Cardiac fibroblast (primary cell): ENCODE measurements around the gene CYYR1.

Experiments used
- DNase-seq, 2 donors: peaks; one replicate each; pipeline versions ENCODE4 v3.0.0 to v3.0.0-alpha.2; 2010; ENCODE audit warnings: low read depth in 2 of 2
- H3K4me3 ChIP-seq, 2 donors: replicated peaks in 1 of 2; 1 replicate in 1 of 2; 2 replicates in 1 of 2; pipeline ENCODE4 v1.5.1; 2011; ENCODE audit warnings: low read depth in 2 of 2, low read length in 2 of 2, mild to moderate bottlenecking in 2 of 2, moderate library complexity in 1 of 2
- CTCF ChIP-seq: IDR thresholded peaks from one replicate; pipeline ENCODE4 v1.5.1; 2011; ENCODE audit warnings: low read depth, mild to moderate bottlenecking, low read length, inconsistent platforms

The CYYR1 gene

GRCh38 chr21:26555540-26556146 lies 17.4 kb downstream of the CYYR1 start:
- no peak for TF ChIP-seq CTCF
- H3K4me3 ChIP-seq, result no peak overlapping the region
- DNase-seq, result no peak

GRCh38 chr21:26554365-26554764 lies 18.7 kb downstream of the CYYR1 start:
- no peak for DNase-seq
- H3K4me3 ChIP-seq, result no peak overlapping the region
- TF ChIP-seq CTCF, result no peak

DNA sequence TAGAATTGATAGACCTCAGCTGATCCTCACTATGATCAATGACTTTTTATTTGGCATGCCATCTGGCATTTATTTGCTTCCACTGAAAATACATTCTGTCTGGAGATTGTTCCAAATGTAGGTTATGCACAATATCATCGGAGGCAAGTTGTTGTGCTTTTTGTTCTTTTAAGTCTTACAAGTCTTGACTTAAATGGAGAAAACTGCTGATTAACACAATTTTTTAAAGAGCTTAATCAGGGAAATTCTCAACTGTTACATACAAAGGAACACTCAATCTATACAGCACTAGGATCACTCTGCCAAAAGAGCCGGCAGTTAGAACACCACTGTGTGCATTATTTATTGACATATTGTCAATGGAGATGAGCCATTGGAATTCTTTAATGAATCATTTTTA lies 19.2 kb downstream of the CYYR1 start:
- DNase-seq, result no peak
- TF ChIP-seq CTCF, result no peak
- H3K4me3 ChIP-seq, result no peak overlapping the region

DNA sequence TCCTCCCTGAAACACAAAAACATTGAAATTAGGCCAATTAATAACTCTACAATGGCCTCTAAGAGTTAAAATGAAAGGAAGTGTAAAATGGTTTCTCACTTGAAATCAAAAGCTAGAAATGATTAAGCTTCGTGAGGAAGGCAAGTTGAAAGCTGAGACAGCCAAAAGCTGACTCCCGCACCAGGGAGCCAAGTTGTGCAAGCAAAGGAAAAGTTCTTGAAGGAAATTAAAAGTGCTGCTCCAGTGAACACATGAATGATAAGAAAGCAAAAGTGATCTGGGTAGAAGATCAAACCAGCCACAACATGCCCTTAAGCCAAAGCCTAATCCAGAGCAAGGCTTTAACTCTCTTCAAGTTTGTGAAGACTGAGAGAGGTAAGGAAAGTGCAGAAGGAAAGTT lies 22.8 kb downstream of the CYYR1 start:
- H3K4me3 ChIP-seq, result no peak overlapping the region
- no peak for TF ChIP-seq CTCF
- DNase-seq, result no peak

DNA sequence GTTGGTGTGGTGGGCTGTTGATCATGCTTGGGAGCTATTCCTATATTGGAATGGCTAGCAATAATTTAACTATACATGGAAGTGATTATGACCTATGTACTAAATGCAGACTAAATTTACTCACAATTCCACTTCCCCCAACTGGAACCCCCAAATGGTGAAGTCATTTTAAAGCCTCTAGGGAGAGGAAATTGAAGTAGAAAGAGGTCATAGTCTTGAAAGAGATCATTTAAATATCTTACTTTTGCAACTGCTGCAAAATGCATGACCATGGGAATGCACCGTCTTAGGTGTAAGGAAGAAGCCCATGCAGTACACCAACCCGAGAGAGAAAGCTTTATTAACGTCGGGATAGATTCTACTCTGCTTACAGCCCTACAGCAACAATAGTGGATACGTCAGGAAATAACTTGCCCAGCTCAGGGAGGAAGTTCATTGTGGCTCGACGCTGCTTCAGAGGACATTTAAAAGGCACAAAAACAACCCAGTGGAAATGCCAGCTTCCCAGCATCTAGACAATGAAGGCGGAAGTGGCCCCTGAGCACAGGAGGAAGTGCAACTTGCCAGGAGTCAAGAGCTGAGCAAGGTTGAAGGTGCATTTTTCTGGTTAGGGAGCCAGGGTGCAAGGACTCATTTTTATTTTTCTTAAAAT lies 26.5 kb downstream of the CYYR1 start:
- DNase-seq, result no peak
- H3K4me3 ChIP-seq, result no peak overlapping the region

DNA sequence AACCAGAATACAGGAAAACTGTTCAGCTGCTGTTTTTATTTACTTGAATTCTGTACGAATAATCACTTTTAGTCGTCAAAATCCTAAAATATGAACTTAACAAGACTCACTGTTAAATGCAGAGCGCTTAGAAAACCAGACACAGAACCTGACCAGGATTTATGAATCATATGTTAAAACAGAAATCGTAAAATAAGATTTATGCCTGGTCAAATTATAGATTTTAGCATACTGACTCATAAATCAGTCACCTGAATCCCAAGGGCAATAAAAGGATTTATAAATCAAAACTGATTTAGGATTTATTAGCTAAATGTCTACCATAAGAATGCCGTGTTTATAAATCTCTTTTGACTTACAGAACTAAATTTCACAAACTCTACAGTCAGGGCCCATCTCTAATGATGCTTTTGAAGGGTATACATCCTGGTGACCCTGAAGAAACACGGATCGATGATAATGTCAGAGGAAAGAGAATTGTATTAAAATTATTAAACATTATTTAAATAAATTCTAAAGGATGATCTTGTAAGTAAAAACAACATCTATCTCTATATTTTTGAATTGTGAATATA lies 28.8 kb downstream of the CYYR1 start:
- no peak overlapping the region for H3K4me3 ChIP-seq
- TF ChIP-seq CTCF, result no peak
- DNase-seq, result no peak

More for the DNA sequence above, 26.5 kb downstream of the CYYR1 start:
- no peak for TF ChIP-seq CTCF
